IMR-90 (cell line): ENCODE measurements around the gene PAXX. TPM values are rescaled to one million over a fixed set of nuclear protein-coding genes. Genes with fewer than 3 reads are reported as not detected.

Experiments used
- ATAC-seq: fragments of 200-7000 bp; cut with Tn5 transposase; 2 replicates; pipeline ENCODE4 v1.9.1; 2020; ENCODE audit warnings: low read depth, mild to moderate bottlenecking, moderate library complexity
- BruUV-seq: library from RNA; stranded (reverse); fragments of 400-500 nt; replicated peaks from 2 replicates; lab custom pipeline; 2021; lab: Mats Ljungman, UMichigan
- CTCF ChIA-PET: fragments of 300-600 bp; formaldehyde crosslinking; extraction: SDS; loops from one replicate; lab custom pipeline; 2021; ENCODE audit warnings: antibody characterized with exemption; lab: Yijun Ruan, JAX
- POLR2A ChIA-PET: fragments of 300-600 bp; sonication (Branson Sonifier 250); formaldehyde crosslinking; loops from one replicate; lab custom pipeline; 2022; ENCODE audit warnings: antibody characterized with exemption; ENCODE audit not compliant: unreplicated experiment; lab: Charles Lee
- DNase-seq: peaks from one replicate; pipeline ENCODE4 v3.0.0; 2013
- H2AFZ ChIP-seq: replicated peaks from 2 replicates; pipeline ENCODE3; 2013; ENCODE audit warnings: low read length, mild to moderate bottlenecking; ENCODE audit not compliant: poor library complexity
- H2AK5ac ChIP-seq: 2 replicates; pipeline ENCODE4 v1.6.1; 2013; ENCODE audit warnings: low read depth, low read length, inconsistent platforms
- H2AK9ac ChIP-seq: replicated peaks from 2 replicates; pipeline ENCODE3; 2013; ENCODE audit warnings: mild to moderate bottlenecking, low read depth, low read length, moderate library complexity; ENCODE audit not compliant: poor library complexity
- H2BK120ac ChIP-seq: 2 replicates; pipeline ENCODE4 v1.6.1; 2013; ENCODE audit warnings: low read depth, low read length, inconsistent platforms
- H2BK15ac ChIP-seq: 3 replicates; pipeline ENCODE4 v1.6.1; 2013; ENCODE audit warnings: low read depth, low read length, inconsistent platforms
- H2BK20ac ChIP-seq: 2 replicates; pipeline ENCODE4 v1.6.1; 2013; ENCODE audit warnings: low read depth, mild to moderate bottlenecking, inconsistent platforms, low read length, moderate library complexity
- H2BK5ac ChIP-seq: 2 replicates; pipeline ENCODE4 v1.6.1; 2013; ENCODE audit warnings: mild to moderate bottlenecking, low read depth, low read length, inconsistent platforms; ENCODE audit not compliant: poor library complexity, severe bottlenecking
- H3K14ac ChIP-seq: replicated peaks from 2 replicates; pipeline ENCODE4 v1.6.1; 2013; ENCODE audit warnings: low read depth, low read length, inconsistent platforms
- H3K18ac ChIP-seq: 2 replicates; pipeline ENCODE4 v1.6.1; 2013; ENCODE audit warnings: low read depth, low read length, control low read depth
- H3K23ac ChIP-seq: 2 replicates; pipeline ENCODE4 v1.6.1; 2013; ENCODE audit warnings: low read depth, low read length, inconsistent platforms
- H3K27ac ChIP-seq: 2 replicates; pipeline ENCODE4 v1.5.1; 2013; ENCODE audit warnings: mild to moderate bottlenecking, control low read depth, low read length; ENCODE audit not compliant: insufficient read depth
- H3K27me3 ChIP-seq: 2 replicates; pipeline ENCODE4 v1.6.1; 2013; ENCODE audit warnings: low read length; ENCODE audit not compliant: control insufficient read depth, insufficient read depth
- H3K36me3 ChIP-seq: 2 replicates; pipeline ENCODE4 v1.6.1; 2013; ENCODE audit warnings: low read length, mixed read lengths; ENCODE audit not compliant: control insufficient read depth, insufficient read depth
- H3K4ac ChIP-seq: 2 replicates; pipeline ENCODE4 v1.6.1; 2013; ENCODE audit warnings: low read depth, low read length, inconsistent platforms
- H3K4me1 ChIP-seq: 2 replicates; pipeline ENCODE4 v1.6.1; 2013; ENCODE audit warnings: low read length, mixed read lengths; ENCODE audit not compliant: control insufficient read depth, insufficient read depth
- H3K4me2 ChIP-seq: 2 replicates; pipeline ENCODE4 v1.6.1; 2013; ENCODE audit warnings: low read depth, mild to moderate bottlenecking, control low read depth, low read length, moderate library complexity
- H3K4me3 ChIP-seq: 2 replicates; pipeline ENCODE4 v1.5.1; 2013; ENCODE audit warnings: low read depth, mild to moderate bottlenecking, control low read depth, low read length, moderate library complexity; ENCODE audit not compliant: insufficient read depth
- H3K56ac ChIP-seq: 2 replicates; pipeline ENCODE4 v1.6.1; 2013; ENCODE audit warnings: low read length, inconsistent platforms; ENCODE audit not compliant: insufficient read depth; ENCODE audit errors: extremely low read depth
- H3K79me1 ChIP-seq, 2 experiments: 2 replicates each; pipeline ENCODE4 v1.6.1; 2013; ENCODE audit warnings: low read length in 2 of 2, inconsistent platforms in 1 of 2, low read depth in 1 of 2
- H3K9ac ChIP-seq: 2 replicates; pipeline ENCODE4 v1.6.1; 2013; ENCODE audit warnings: low read depth, low read length, control low read depth
- H3K9me1 ChIP-seq: 2 replicates; pipeline ENCODE4 v1.6.1; 2013; ENCODE audit warnings: low read length, inconsistent platforms; ENCODE audit not compliant: insufficient read depth
- H3K9me3 ChIP-seq: 2 replicates; pipeline ENCODE4 v1.6.1; 2013; ENCODE audit warnings: low read length; ENCODE audit not compliant: control insufficient read depth, insufficient read depth
- H4K20me1 ChIP-seq: 2 replicates; pipeline ENCODE4 v1.6.1; 2013; ENCODE audit warnings: low read length, inconsistent platforms; ENCODE audit not compliant: insufficient read depth
- H4K5ac ChIP-seq: 2 replicates; pipeline ENCODE4 v1.6.1; 2013; ENCODE audit warnings: mild to moderate bottlenecking, low read depth, low read length, control low read depth
- H4K8ac ChIP-seq, 2 experiments: 2 replicates each; pipeline ENCODE4 v1.6.1; 2013; ENCODE audit warnings: low read depth in 2 of 2, low read length in 2 of 2, control low read depth in 1 of 2, inconsistent platforms in 1 of 2
- H4K91ac ChIP-seq: 2 replicates; pipeline ENCODE4 v1.6.1; 2013; ENCODE audit warnings: low read depth, low read length, inconsistent platforms; ENCODE audit not compliant: insufficient read depth
- MAZ ChIP-seq: IDR thresholded peaks from 2 replicates; pipeline ENCODE4 v1.6.1; 2012; ENCODE audit warnings: low read depth, mild to moderate bottlenecking, low read length, improper control_type of control experiment, moderate library complexity, borderline replicate concordance
- RAD21 ChIP-seq: IDR thresholded peaks from 2 replicates; pipeline ENCODE4 v1.6.1; 2012; ENCODE audit warnings: low read length, improper control_type of control experiment
- SMC3 ChIP-seq: fragments of 150-350 bp; IDR thresholded peaks from 2 replicates; pipeline ENCODE4 v1.6.1; 2016; ENCODE audit warnings: low read depth, mild to moderate bottlenecking, antibody characterized with exemption, low read length, moderate library complexity
- WGBS, 2 experiments: methylation state at CpG; one replicate each; pipeline versions ENCODE4 v1.1.5 to v1.1.7; 2013; ENCODE audit warnings: missing lambda C conversion rate in 2 of 2; ENCODE audit not compliant: insufficient read length in 1 of 2; ENCODE audit errors: extremely low coverage in 2 of 2; 5-methylcytosine and 5-hydroxymethylcytosine counted together
- dilution Hi-C: fragments of 300-500 bp; cut with HindIII; formaldehyde crosslinking; loops from one replicate; pipeline ENCODE4 v1.14.3; 2018; ENCODE audit warnings: low sequenced_read_pairs; ENCODE audit not compliant: unreplicated experiment
- in situ Hi-C: fragments of 300-500 bp; cut with MboI; formaldehyde crosslinking; loops from 3 replicates; pipeline ENCODE4 v1.14.3; 2019; ENCODE audit warnings: low sequenced_read_pairs, inconsistent platforms, mixed read lengths
- intact Hi-C: fragments of 100-400 bp; cut with micrococcal nuclease; formaldehyde crosslinking; loops from 2 replicates; pipeline ENCODE4 v1.10.0; 2022
- polyA plus RNA-seq, 3 experiments: library from polyadenylated mRNA; depleted of rRNA; stranded (reverse); fragments of >200 nt; gene quantifications; 2 replicates each; pipeline ENCODE4 v1.2.3, GENCODE V29; 2012; ENCODE audit warnings: low replicate concordance in 1 of 3
- total RNA-seq: library from RNA; depleted of rRNA; stranded (reverse); fragments of >200 nt; gene quantifications from 2 replicates; pipeline ENCODE4 v1.2.3, GENCODE V29; 2012
- TF ChIP-seq, protein P1 (sequence below): conservative IDR thresholded peaks from 2 replicates; pipeline ENCODE4 v1.5.1; 2012; ENCODE audit warnings: mild to moderate bottlenecking, low read depth, low read length, improper control_type of control experiment

Gene PAXX
- total and polyA plus RNA-seq, 2 of the 4 experiments (the other 2 are of a cell fraction) = 5.7 to 24.6 TPM

DNA sequence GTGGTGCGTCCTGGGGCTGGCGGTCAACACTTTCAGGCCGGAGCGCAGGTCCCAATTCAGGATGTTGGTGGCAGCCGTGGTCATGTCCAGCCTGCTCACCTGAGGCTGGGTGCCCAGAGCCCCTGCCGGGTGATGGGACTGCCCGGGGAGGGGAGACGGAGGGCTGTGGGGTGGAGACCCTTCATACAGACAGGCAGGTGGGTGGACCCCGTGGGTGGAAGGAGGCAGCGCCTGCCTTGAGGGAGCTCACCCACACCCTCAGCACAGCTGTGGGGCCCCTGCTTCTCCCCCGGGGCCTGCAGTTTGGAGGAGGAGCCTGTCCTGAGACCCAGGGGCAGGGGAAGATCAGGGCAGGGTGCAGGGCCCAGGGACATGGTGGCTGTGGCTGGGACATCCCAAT is 21.9 kb upstream of the PAXX start:
- H3K4me2 ChIP-seq = no peak overlapping the region
- no peak overlapping the region for H3K18ac ChIP-seq
- no peak overlapping the region for H2AK5ac ChIP-seq
- no peaks in the 10 kb centered on the region for H3K4me1 ChIP-seq
- H2BK20ac ChIP-seq = no peak overlapping the region
- no peak overlapping the region for H2BK15ac ChIP-seq
- no peaks in the 10 kb centered on the region for H3K79me1 ChIP-seq
- dilution Hi-C loops (no loop called here), in situ Hi-C loops (no loop called here), intact Hi-C loops (no loop called here)
- DNase-seq = no peak
- no peaks in the 10 kb centered on the region for H3K36me3 ChIP-seq
- H4K20me1 ChIP-seq = no peaks in the 10 kb centered on the region
- ChIA-PET POLR2A (no interaction called here), CTCF (no interaction called here)
- peaks cover 19% of the 10 kb centered on the region for H3K27me3 ChIP-seq
- no peak overlapping the region for H3K14ac ChIP-seq
- TF ChIP-seq MAZ = no peak
- TF ChIP-seq, protein P1, sequence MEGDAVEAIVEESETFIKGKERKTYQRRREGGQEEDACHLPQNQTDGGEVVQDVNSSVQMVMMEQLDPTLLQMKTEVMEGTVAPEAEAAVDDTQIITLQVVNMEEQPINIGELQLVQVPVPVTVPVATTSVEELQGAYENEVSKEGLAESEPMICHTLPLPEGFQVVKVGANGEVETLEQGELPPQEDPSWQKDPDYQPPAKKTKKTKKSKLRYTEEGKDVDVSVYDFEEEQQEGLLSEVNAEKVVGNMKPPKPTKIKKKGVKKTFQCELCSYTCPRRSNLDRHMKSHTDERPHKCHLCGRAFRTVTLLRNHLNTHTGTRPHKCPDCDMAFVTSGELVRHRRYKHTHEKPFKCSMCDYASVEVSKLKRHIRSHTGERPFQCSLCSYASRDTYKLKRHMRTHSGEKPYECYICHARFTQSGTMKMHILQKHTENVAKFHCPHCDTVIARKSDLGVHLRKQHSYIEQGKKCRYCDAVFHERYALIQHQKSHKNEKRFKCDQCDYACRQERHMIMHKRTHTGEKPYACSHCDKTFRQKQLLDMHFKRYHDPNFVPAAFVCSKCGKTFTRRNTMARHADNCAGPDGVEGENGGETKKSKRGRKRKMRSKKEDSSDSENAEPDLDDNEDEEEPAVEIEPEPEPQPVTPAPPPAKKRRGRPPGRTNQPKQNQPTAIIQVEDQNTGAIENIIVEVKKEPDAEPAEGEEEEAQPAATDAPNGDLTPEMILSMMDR = no peak
- TF ChIP-seq RAD21 = no peak
- no peak for TF ChIP-seq SMC3
- no peak overlapping the region for H3K4me3 ChIP-seq
- no peak overlapping the region for H3K23ac ChIP-seq
- H3K4ac ChIP-seq = no peak overlapping the region
- H3K9me3 ChIP-seq = no peaks in the 10 kb centered on the region
- no peak overlapping the region for H2BK5ac ChIP-seq
- BruUV-seq = no TSS peak
- H2AK9ac ChIP-seq = no peak overlapping the region
- H3K27ac ChIP-seq = no peak overlapping the region
- no peak for ATAC-seq
- WGBS, 2 experiments = no CpG with 5 or more reads among the region's 11 CpGs
- H3K9me1 ChIP-seq = no peaks in the 10 kb centered on the region
- no peak overlapping the region for H4K5ac ChIP-seq
- no peak overlapping the region for H4K91ac ChIP-seq
- H3K9ac ChIP-seq = no peak overlapping the region
- H4K8ac ChIP-seq = no peak overlapping the region
- no peak overlapping the region for H3K56ac ChIP-seq
- no peak overlapping the region for H2BK120ac ChIP-seq
- H2AFZ ChIP-seq = no peak overlapping the region
